D721Med (cell line): ENCODE measurements around the gene TCERG1L.

Experiments used
- DNase-seq: peaks from one replicate; pipeline ENCODE4 v3.0.0; 2011; ENCODE audit warnings: low spot score; ENCODE audit not compliant: insufficient read length
- FAIRE-seq: peaks from 2 replicates; lab custom pipeline; 2011; peaks lifted over from hg19 to GRCh38; lab: Jason Lieb, UNC
- CTCF ChIP-seq: IDR thresholded peaks from 2 replicates; pipeline ENCODE4 v1.5.1; 2012; ENCODE audit warnings: mild to moderate bottlenecking, control low read depth; ENCODE audit not compliant: insufficient read depth; ENCODE audit errors: missing control alignments

TCERG1L gene

GRCh38 chr10:131279516-131279915 is 32.0 kb downstream of the TCERG1L start:
- FAIRE-seq (no peak), DNase-seq (no peak)
- no peak for TF ChIP-seq CTCF

GRCh38 chr10:131277969-131278368 is 33.6 kb downstream of the TCERG1L start:
- DNase-seq (no peak), FAIRE-seq (no peak)
- TF ChIP-seq CTCF = no peak

GRCh38 chr10:131277278-131277677 is 34.2 kb downstream of the TCERG1L start:
- no peak for FAIRE-seq

DNA sequence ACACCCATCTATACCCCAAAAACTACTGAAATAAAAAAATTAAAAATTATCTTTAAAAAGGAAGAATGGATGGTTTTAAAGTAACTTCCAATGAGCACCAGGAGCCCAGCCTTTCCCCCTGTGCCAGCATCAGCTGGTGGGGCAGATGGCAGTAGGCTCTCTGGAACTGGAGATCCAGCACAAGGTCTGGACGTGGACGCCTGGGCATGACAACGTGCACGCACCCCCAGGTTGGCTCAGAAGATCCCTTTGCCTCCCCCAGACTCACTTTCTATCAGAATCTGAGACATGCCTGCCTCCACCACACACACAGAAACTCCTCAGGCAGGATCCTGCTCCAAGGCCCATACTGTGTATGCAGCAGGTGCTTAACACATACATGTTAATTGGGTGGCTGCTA is 35.8 kb downstream of the TCERG1L start:
- DNase-seq = no peak
- no peak for FAIRE-seq

More at GRCh38 chr10:131277278-131277677, 34.2 kb downstream of the TCERG1L start:
- no peak for TF ChIP-seq CTCF
- no peak for DNase-seq

DNA sequence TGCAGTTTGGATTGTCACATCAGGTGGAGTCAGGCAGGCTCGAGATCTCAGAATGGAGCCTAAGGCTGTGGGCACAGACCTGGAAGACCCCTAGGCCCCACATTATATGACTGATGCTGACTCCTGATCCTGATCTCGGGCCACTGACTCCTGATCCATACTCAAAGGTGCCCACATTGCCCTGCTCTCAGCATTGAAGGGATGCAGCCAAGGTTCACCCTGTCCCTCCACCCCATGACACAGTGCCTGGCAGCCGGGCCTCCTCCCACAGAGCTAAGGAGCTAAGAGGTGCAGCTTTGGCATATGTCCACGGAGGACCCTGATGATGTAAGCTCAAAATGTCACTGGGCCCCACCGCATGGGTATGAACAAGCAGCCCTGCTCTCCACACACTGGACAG is 36.6 kb downstream of the TCERG1L start:
- FAIRE-seq (no peak), DNase-seq (no peak)
- no peak for TF ChIP-seq CTCF

More for the DNA sequence above, 35.8 kb downstream of the TCERG1L start:
- TF ChIP-seq CTCF = no peak

DNA sequence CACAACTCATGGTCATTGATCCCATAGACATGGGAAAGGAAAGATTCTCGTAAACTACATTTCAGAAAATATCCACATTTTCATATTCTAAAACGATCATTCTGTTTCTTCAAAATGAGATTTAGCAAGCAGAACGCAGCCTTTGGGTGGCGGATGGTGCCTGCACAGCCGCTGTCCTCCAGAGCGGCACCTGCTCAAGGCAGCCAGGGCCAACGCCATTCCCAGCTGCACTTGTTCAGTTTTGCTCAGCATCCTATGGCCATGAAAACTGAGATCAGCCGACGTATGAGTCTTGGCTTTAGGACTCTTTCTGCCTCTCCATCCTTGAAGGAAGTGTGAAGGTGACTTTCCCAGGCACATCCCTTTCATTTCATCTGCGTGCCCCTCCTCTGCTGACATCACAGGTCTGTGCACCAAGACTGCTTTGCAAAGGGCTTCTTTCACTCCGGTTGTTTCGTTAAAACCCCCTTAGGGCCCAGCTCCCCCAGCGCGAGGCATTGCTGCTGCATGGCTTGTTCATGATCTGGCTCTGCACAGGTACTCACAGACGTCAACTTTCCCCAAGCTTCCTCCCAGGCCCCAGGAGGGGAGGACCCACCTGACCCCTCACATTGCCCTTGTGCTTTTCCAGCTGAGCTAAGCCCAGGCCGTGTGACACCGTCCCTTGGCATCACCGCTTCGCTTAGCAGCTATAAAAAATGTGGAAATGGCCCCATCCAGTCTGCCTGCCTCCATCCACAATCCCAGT is 37.2 kb downstream of the TCERG1L start:
- no peak for DNase-seq
- FAIRE-seq = no peak
- TF ChIP-seq CTCF = no peak

DNA sequence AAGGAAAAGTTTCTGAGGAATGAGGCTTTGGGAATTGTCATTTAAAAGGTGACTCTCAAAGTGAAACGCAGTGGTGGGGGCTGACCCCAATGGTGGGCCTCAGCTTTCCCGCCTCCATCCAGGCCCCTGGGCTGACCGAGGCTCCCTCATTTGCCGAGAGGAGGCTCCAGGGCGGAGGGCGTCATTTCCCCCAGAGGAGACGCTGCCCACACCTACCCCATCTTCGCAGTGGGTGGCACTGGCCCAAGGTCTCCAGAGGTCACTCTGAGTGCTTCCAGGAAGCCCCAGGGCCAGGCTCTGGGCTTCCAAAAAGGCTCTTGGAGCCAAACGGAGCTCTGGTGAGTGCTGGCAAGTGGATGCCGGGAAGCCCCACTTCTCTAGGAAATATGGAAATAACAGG is 38.0 kb downstream of the TCERG1L start:
- no peak for TF ChIP-seq CTCF
- FAIRE-seq = no peak
- no peak for DNase-seq
